RWPE2 (cell line): ENCODE results near the gene C1S.

Source experiments
- ATAC-seq: fragments of 200-7000 bp; cut with Tn5 transposase; 3 replicates; pipeline ENCODE4 v1.9.1; 2021; ENCODE audit warnings: low read depth
- DNase-seq: peaks from one replicate; pipeline ENCODE4 v3.0.0-alpha.2; 2020; ENCODE audit warnings: low spot score
- H3K27ac ChIP-seq: fragments of 450-650 bp; 2 replicates; pipeline ENCODE4 v1.5.1; 2017; ENCODE audit warnings: mild to moderate bottlenecking; ENCODE audit not compliant: poor library complexity, severe bottlenecking
- H3K27me3 ChIP-seq: fragments of 250-450 bp; sonication (Bioruptor Pico); 2 replicates; pipeline ENCODE4 v1.5.1; 2021; ENCODE audit warnings: mild to moderate bottlenecking, moderate library complexity; ENCODE audit not compliant: insufficient read depth, poor library complexity, severe bottlenecking
- H3K36me3 ChIP-seq: fragments of 250-450 bp; sonication (Bioruptor Pico); 2 replicates; pipeline ENCODE4 v1.5.1; 2020; ENCODE audit warnings: low read depth, mild to moderate bottlenecking, moderate library complexity
- H3K4me1 ChIP-seq: fragments of 250-450 bp; sonication (Bioruptor Pico); 2 replicates; pipeline ENCODE4 v1.5.1; 2021; ENCODE audit warnings: mild to moderate bottlenecking, moderate library complexity; ENCODE audit not compliant: insufficient read depth, poor library complexity, severe bottlenecking
- H3K4me3 ChIP-seq: fragments of 250-450 bp; sonication (Bioruptor Pico); 2 replicates; pipeline ENCODE4 v1.5.1; 2021; ENCODE audit warnings: mild to moderate bottlenecking, moderate library complexity; ENCODE audit not compliant: severe bottlenecking
- H3K9me3 ChIP-seq: fragments of 250-450 bp; sonication (Bioruptor Pico); 2 replicates; pipeline ENCODE4 v1.5.1; 2021; ENCODE audit warnings: mild to moderate bottlenecking, moderate library complexity; ENCODE audit not compliant: severe bottlenecking
- TF ChIP-seq, protein P1 (sequence below): fragments of 450-650 bp; IDR thresholded peaks from one replicate; pipeline ENCODE4 v1.5.1; 2017; ENCODE audit warnings: mild to moderate bottlenecking, moderate library complexity; ENCODE audit not compliant: poor library complexity, severe bottlenecking

Gene C1S

DNA sequence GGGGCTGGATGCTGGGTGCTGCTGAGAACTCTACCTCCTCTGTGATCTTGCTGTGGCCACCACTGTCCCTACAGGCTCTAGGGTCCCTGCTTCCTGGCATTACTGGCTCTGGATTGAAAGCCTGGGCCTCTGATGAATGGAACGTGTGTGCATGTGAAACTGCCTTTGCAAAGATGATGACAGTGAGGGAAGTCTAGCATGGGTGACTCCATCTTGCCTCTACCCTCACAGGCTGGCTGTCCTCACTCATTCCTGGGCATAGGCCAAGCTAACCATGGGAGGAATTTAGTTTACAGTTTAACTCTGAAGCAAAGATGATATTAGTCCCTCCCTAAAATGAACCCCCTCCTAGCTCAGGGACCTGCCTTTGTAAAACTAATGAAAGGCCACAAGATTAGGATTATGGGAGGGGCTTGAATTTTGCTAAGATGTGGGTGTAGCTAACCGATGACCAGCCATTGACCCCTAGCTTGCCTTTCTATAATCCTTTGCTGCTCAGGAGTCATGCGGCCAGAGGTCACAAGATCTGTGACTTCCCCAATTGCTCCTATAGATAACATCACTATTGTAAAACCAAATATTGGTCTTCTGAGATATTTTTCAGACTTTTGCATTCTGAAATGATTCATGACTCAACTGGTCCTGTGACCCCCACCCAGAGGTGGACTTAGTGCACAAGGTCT lies 2.2 kb upstream of the C1S start:
- Histone ChIP-seq H3K27ac (no peak overlapping the region), H3K36me3 (no peaks in the 10 kb centered on the region), H3K4me3 (no peak overlapping the region), H3K4me1 (no peaks in the 10 kb centered on the region), H3K9me3 (no peaks in the 10 kb centered on the region), H3K27me3 (no peaks in the 10 kb centered on the region)
- DNase-seq: no peak
- TF ChIP-seq, protein P1, sequence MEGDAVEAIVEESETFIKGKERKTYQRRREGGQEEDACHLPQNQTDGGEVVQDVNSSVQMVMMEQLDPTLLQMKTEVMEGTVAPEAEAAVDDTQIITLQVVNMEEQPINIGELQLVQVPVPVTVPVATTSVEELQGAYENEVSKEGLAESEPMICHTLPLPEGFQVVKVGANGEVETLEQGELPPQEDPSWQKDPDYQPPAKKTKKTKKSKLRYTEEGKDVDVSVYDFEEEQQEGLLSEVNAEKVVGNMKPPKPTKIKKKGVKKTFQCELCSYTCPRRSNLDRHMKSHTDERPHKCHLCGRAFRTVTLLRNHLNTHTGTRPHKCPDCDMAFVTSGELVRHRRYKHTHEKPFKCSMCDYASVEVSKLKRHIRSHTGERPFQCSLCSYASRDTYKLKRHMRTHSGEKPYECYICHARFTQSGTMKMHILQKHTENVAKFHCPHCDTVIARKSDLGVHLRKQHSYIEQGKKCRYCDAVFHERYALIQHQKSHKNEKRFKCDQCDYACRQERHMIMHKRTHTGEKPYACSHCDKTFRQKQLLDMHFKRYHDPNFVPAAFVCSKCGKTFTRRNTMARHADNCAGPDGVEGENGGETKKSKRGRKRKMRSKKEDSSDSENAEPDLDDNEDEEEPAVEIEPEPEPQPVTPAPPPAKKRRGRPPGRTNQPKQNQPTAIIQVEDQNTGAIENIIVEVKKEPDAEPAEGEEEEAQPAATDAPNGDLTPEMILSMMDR: no peak
- no peak for ATAC-seq

DNA sequence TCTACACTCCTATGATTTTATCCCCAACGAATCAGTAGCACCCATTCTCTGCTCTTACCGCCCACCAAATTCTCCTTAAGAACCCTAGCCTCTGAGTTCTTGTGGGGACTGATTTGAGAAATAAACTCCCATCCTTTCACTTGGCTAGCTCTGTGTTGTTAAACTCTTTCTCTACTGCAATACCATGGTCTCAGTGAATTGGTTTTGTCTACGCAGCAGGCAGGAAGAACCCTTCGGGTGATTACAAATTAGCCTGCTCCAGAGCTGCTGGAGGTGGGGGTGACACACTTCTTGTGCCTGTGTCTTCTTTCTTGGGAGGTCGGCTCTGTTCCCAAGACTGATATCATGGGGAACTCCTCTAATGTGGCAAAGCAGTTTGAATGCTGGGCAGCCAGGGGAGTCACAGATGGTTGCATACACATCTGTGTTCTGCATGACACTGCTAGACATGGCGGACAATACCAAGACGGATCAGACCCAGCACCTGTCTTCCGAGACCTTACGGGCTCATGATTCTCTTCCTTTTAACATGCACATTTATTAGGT lies 1.6 kb upstream of the C1S start:
- no peak for ATAC-seq
- H3K36me3 ChIP-seq: no peaks in the 10 kb centered on the region
- TF ChIP-seq, protein P1: no peak
- no peak for DNase-seq
- no peaks in the 10 kb centered on the region for H3K9me3 ChIP-seq
- no peaks in the 10 kb centered on the region for H3K4me1 ChIP-seq
- H3K27ac ChIP-seq: no peak overlapping the region
- no peaks in the 10 kb centered on the region for H3K27me3 ChIP-seq
- H3K4me3 ChIP-seq: no peak overlapping the region

DNA sequence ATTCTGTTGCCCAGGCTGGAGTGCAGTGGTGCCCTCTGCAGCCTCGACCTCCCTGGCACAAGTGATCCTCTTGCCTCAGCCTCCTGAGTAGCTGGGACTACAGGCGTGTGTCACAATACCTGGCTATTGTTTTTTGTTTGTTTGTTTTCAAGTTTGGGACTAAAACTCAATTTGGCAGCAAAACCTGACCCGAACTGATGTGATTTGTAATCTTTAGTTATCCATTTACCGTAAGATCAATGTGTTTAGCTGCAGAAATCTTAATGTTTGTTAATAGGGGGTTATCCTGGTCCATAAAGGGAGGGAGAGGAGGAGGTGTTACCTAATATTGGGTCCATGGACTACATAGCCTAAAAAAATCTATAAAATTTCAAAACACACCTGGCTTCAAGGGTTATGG lies 738 bp upstream of the C1S start:
- H3K36me3 ChIP-seq: no peaks in the 10 kb centered on the region

DNA sequence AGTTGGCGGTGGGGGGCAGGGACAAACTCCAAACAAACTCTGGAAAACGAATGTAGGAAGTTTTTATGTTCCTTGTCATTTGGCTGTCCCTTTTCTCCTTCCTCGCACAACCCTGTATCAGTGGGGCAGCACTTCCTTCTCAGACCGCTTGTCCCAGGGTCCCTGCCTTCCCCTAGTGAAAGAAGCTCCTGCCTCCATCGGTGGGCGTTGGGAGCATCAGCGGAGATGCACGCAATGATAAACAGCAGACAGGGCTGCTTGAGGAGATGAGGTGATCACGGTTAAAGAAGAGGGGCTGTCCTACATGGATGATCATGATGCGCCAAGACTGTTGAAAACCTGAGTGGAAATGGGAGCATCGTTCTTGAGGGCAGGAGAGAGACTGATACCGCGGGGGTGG lies 620 bp downstream of the C1S start:
- no peaks in the 10 kb centered on the region for H3K27me3 ChIP-seq
- TF ChIP-seq, protein P1: no peak

More for the DNA sequence above, 738 bp upstream of the C1S start:
- H3K27me3 ChIP-seq: no peaks in the 10 kb centered on the region
- DNase-seq (no peak), ATAC-seq (no peak)
- H3K4me1 ChIP-seq: no peaks in the 10 kb centered on the region
- no peak overlapping the region for H3K27ac ChIP-seq
- H3K9me3 ChIP-seq: no peaks in the 10 kb centered on the region
- no peak overlapping the region for H3K4me3 ChIP-seq
- TF ChIP-seq, protein P1: no peak

DNA sequence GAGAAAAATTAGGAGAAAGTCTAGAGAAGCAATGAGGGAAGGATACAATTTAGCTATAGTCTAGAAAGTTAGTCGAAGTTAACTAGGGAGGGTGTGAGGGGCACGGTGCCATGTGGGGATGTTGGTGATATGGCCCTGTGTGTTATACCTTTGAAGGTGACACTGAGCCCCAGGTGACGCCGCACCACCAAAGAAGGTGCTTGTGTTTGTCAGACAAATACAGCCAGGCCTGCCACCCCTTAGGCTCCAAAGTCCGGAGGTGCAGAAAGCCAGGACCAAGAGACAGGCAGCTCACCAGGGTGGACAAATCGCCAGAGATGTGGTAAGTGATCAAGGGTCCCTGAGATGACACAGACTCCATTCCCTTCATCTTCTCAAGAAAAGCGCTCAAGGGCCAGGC lies 1.1 kb downstream of the C1S start:
- Histone ChIP-seq H3K27ac (no peak overlapping the region), H3K27me3 (no peaks in the 10 kb centered on the region), H3K9me3 (no peaks in the 10 kb centered on the region), H3K4me1 (no peaks in the 10 kb centered on the region), H3K4me3 (no peak overlapping the region), H3K36me3 (no peaks in the 10 kb centered on the region)
- ATAC-seq (no peak), DNase-seq (no peak)
- TF ChIP-seq, protein P1: no peak

More for the DNA sequence above, 620 bp downstream of the C1S start:
- no peaks in the 10 kb centered on the region for H3K36me3 ChIP-seq
- DNase-seq (no peak), ATAC-seq (no peak)
- H3K27ac ChIP-seq: no peak overlapping the region
- H3K9me3 ChIP-seq: no peaks in the 10 kb centered on the region
- no peaks in the 10 kb centered on the region for H3K4me1 ChIP-seq
- no peak overlapping the region for H3K4me3 ChIP-seq
